Ascending aorta (tissue), 2 donors: ENCODE results near the gene CREBRF. TPM values are rescaled to one million over a fixed set of nuclear protein-coding genes. Genes with fewer than 3 reads are reported as not detected.
"Not testable (repeated sequence)": the region's sequence is repeated elsewhere in the genome, so short reads cannot be mapped to it uniquely, and the experiment has no call there.

Source experiments
- DNase-seq, 2 donors: peaks; one replicate each; pipeline ENCODE4 v3.0.0-alpha.2; 2019; ENCODE audit warnings: low spot score in 2 of 2
- H3K27ac ChIP-seq, 2 donors: fragments of 200-600 bp; sonication (generic); one replicate each; pipeline ENCODE4 v1.5.1; 2016 to 2017; ENCODE audit warnings: mild to moderate bottlenecking in 1 of 2
- H3K27me3 ChIP-seq: fragments of 200-600 bp; sonication (generic); one replicate; pipeline ENCODE4 v1.5.1; 2017
- H3K36me3 ChIP-seq, 2 donors: fragments of 200-600 bp; sonication (generic); one replicate each; pipeline ENCODE4 v1.5.1; 2016
- H3K4me1 ChIP-seq, 2 donors: fragments of 200-600 bp; sonication (generic); one replicate each; pipeline ENCODE4 v1.5.1; 2016 to 2017; ENCODE audit warnings: mild to moderate bottlenecking in 1 of 2
- H3K4me3 ChIP-seq, 2 donors: fragments of 200-600 bp; sonication (generic); one replicate each; pipeline ENCODE4 v1.5.1; 2016 to 2017; ENCODE audit warnings: mild to moderate bottlenecking in 1 of 2
- H3K9me3 ChIP-seq, 2 donors: fragments of 200-600 bp; sonication (generic); one replicate each; pipeline ENCODE4 v1.5.1; 2016
- CTCF ChIP-seq, 3 experiments: fragments of 200-600 bp in 2 of 3; fragments of 450-650 bp in 1 of 3; sonication (generic) in 2 of 3; IDR thresholded peaks; one replicate each; pipeline ENCODE4 v1.5.1; 2016 to 2019; ENCODE audit warnings: antibody characterized with exemption in 3 of 3, mild to moderate bottlenecking in 1 of 3, moderate library complexity in 1 of 3
- intact Hi-C: fragments of 100-400 bp; cut with DNase I; formaldehyde crosslinking; loops from one replicate; pipeline ENCODE4 v1.15.1; 2023
- total RNA-seq: library from RNA; depleted of rRNA; stranded (reverse); fragments of >200 nt; gene quantifications from one replicate; pipeline ENCODE4 v1.1.0, GENCODE V29; 2016

Gene CREBRF
- total RNA-seq, 1 donor from 2014 or later, result 16.3 TPM

- H3K4me3 ChIP-seq, result no peak overlapping the region
- H3K4me1 ChIP-seq, result peaks cover 9 to 22% of the 10 kb centered on the region in 2 donors
- peak in 1 of 2 donors; percentile 63 for DNase-seq
- no peak for TF ChIP-seq CTCF (IDR thresholded peaks at IDR 0.05)
- H3K27ac ChIP-seq, result no peak overlapping the region
- no peaks in the 10 kb centered on the region for H3K9me3 ChIP-seq
- no peaks in the 10 kb centered on the region for H3K36me3 ChIP-seq
- intact Hi-C loops, result no loop called here
- no peaks in the 10 kb centered on the region for H3K27me3 ChIP-seq
Measured at GRCh38 chr5:173012882-173013281, 43.3 kb upstream of the CREBRF start.

- DNase-seq, result no peak
- Histone ChIP-seq H3K9me3 (no peaks in the 10 kb centered on the region), H3K27me3 (no peaks in the 10 kb centered on the region), H3K4me3 (no peak overlapping the region), H3K4me1 (peaks cover 9 to 22% of the 10 kb centered on the region in 2 donors), H3K27ac (peak overlapping the region; percentile 79 to 88), H3K36me3 (no peaks in the 10 kb centered on the region)
- intact Hi-C loops, result no loop called here
- no peak for TF ChIP-seq CTCF (IDR thresholded peaks at IDR 0.05)
Measured at GRCh38 chr5:173014671-173015070, 41.5 kb upstream of the CREBRF start.

GRCh38 chr5:173015192-173015591 lies 41.0 kb upstream of the CREBRF start:
- Histone ChIP-seq H3K27ac (peak overlapping the region; percentile 79 to 88), H3K36me3 (peaks cover 0 to 2% of the 10 kb centered on the region in 2 donors), H3K9me3 (no peaks in the 10 kb centered on the region), H3K4me3 (no peak overlapping the region), H3K27me3 (no peaks in the 10 kb centered on the region), H3K4me1 (peaks cover 9 to 22% of the 10 kb centered on the region in 2 donors)
- intact Hi-C loops, result no loop called here
- TF ChIP-seq CTCF (IDR thresholded peaks at IDR 0.05), result no peak
- peak in 1 of 2 donors; percentile 46 for DNase-seq

GRCh38 chr5:173015598-173016455 lies 40.3 kb upstream of the CREBRF start:
- Histone ChIP-seq H3K4me3 (peak overlapping the region in 1 of 2 donors; percentile 33), H3K36me3 (peaks cover 0 to 7% of the 10 kb centered on the region in 2 donors), H3K9me3 (no peaks in the 10 kb centered on the region), H3K27ac (peak overlapping the region; percentile 79 to 88), H3K27me3 (no peaks in the 10 kb centered on the region), H3K4me1 (peaks cover 9 to 25% of the 10 kb centered on the region in 2 donors)
- peak in 1 of 2 donors; percentile 57 for DNase-seq
- intact Hi-C loops, result loop anchor here (2.0 kb wide), 2 partner anchors 33 to 41 kb away; partner anchors contain the start of genes ATP6V0E1 and CREBRF
- no peak for TF ChIP-seq CTCF (IDR thresholded peaks at IDR 0.05)

GRCh38 chr5:173016598-173017046 lies 39.5 kb upstream of the CREBRF start:
- H3K9me3 ChIP-seq, result no peaks in the 10 kb centered on the region
- intact Hi-C loops, result loop anchor here (2.0 kb wide), 2 partner anchors 34 to 40 kb away; partner anchors contain the start of genes ATP6V0E1 and CREBRF
- peak in 1 of 2 donors; percentile 75 for DNase-seq
- no peak for TF ChIP-seq CTCF (IDR thresholded peaks at IDR 0.05)
- peaks cover 9 to 27% of the 10 kb centered on the region in 2 donors for H3K4me1 ChIP-seq
- H3K36me3 ChIP-seq, result peaks cover 4 to 14% of the 10 kb centered on the region in 2 donors
- H3K27me3 ChIP-seq, result no peaks in the 10 kb centered on the region
- peak overlapping the region in 1 of 2 donors; percentile 33 for H3K4me3 ChIP-seq
- H3K27ac ChIP-seq, result peak overlapping the region; percentile 79 to 88

- intact Hi-C loops, result loop anchor here (2.0 kb wide), 2 partner anchors 34 to 40 kb away; partner anchors contain the start of genes ATP6V0E1 and CREBRF
- H3K27ac ChIP-seq, result peak overlapping the region; percentile 79 to 88
- H3K27me3 ChIP-seq, H3K4me3 ChIP-seq, H3K9me3 ChIP-seq: not testable (repeated sequence)
- DNase-seq, result peak in 1 of 2 donors; percentile 53
- peaks cover 9 to 27% of the 10 kb centered on the region in 2 donors for H3K4me1 ChIP-seq
- H3K36me3 ChIP-seq, result peaks cover 6 to 14% of the 10 kb centered on the region in 2 donors
Measured at GRCh38 chr5:173017087-173017486, 39.1 kb upstream of the CREBRF start.
